HEK293 (cell line): ENCODE data around the gene NRL.

ENCODE experiments used
- CTCF ChIP-seq: fragments of 450-650 bp; formaldehyde crosslinking; IDR thresholded peaks from 2 replicates; pipeline ENCODE4 v1.5.1; 2016; ENCODE audit warnings: missing biosample characterization, missing genetic modification characterization
- GLIS1 ChIP-seq: fragments of 450-650 bp; formaldehyde crosslinking; IDR thresholded peaks from 2 replicates; pipeline ENCODE4 v1.5.1; 2016; ENCODE audit warnings: missing biosample characterization, missing genetic modification characterization
- SP2 ChIP-seq: fragments of 450-650 bp; formaldehyde crosslinking; IDR thresholded peaks from 2 replicates; pipeline ENCODE4 v1.5.1; 2016; ENCODE audit warnings: missing biosample characterization, missing genetic modification characterization
- YY1 ChIP-seq: fragments of 450-650 bp; formaldehyde crosslinking; IDR thresholded peaks from 2 replicates; pipeline ENCODE4 v1.5.1; 2018; ENCODE audit warnings: missing biosample characterization, missing genetic modification characterization
- ZBTB21 ChIP-seq: fragments of 450-650 bp; formaldehyde crosslinking; IDR thresholded peaks from 2 replicates; pipeline ENCODE4 v1.5.1; 2017; ENCODE audit warnings: missing biosample characterization, missing genetic modification characterization
- ZNF121 ChIP-seq: fragments of 450-650 bp; formaldehyde crosslinking; IDR thresholded peaks from 2 replicates; pipeline ENCODE4 v1.5.1; 2016; ENCODE audit warnings: missing biosample characterization, missing genetic modification characterization
- ZNF133 ChIP-seq: fragments of 450-650 bp; formaldehyde crosslinking; IDR thresholded peaks from 2 replicates; pipeline ENCODE4 v1.5.1; 2016; ENCODE audit warnings: missing biosample characterization, missing genetic modification characterization
- ZNF23 ChIP-seq: fragments of 450-650 bp; formaldehyde crosslinking; IDR thresholded peaks from 2 replicates; pipeline ENCODE4 v1.5.1; 2016; ENCODE audit warnings: missing biosample characterization, missing genetic modification characterization, borderline replicate concordance
- ZNF24 ChIP-seq: fragments of 450-650 bp; formaldehyde crosslinking; IDR thresholded peaks from 2 replicates; pipeline ENCODE4 v1.5.1; 2016; ENCODE audit warnings: missing biosample characterization, missing genetic modification characterization
- ZNF449 ChIP-seq: fragments of 450-650 bp; formaldehyde crosslinking; IDR thresholded peaks from 2 replicates; pipeline ENCODE4 v1.5.1; 2017; ENCODE audit warnings: missing biosample characterization, mild to moderate bottlenecking, missing genetic modification characterization, moderate library complexity
- ZNF571 ChIP-seq: fragments of 450-650 bp; formaldehyde crosslinking; IDR thresholded peaks from 2 replicates; pipeline ENCODE4 v1.5.0; 2017; ENCODE audit warnings: missing biosample characterization, missing genetic modification characterization
- TF ChIP-seq, protein P1 (sequence below): fragments of 450-650 bp; formaldehyde crosslinking; IDR thresholded peaks from 2 replicates; pipeline ENCODE4 v1.5.1; 2016; ENCODE audit warnings: missing biosample characterization, missing genetic modification characterization, low read depth
- TF ChIP-seq, protein P2 (sequence below): fragments of 450-650 bp; formaldehyde crosslinking; IDR thresholded peaks from 2 replicates; pipeline ENCODE4 v1.5.1; 2016; ENCODE audit warnings: missing biosample characterization, missing genetic modification characterization
- TF ChIP-seq, protein P3 (sequence below): fragments of 450-650 bp; formaldehyde crosslinking; IDR thresholded peaks from 2 replicates; pipeline ENCODE4 v1.5.1; 2017; ENCODE audit warnings: missing biosample characterization, missing genetic modification characterization

DNA sequence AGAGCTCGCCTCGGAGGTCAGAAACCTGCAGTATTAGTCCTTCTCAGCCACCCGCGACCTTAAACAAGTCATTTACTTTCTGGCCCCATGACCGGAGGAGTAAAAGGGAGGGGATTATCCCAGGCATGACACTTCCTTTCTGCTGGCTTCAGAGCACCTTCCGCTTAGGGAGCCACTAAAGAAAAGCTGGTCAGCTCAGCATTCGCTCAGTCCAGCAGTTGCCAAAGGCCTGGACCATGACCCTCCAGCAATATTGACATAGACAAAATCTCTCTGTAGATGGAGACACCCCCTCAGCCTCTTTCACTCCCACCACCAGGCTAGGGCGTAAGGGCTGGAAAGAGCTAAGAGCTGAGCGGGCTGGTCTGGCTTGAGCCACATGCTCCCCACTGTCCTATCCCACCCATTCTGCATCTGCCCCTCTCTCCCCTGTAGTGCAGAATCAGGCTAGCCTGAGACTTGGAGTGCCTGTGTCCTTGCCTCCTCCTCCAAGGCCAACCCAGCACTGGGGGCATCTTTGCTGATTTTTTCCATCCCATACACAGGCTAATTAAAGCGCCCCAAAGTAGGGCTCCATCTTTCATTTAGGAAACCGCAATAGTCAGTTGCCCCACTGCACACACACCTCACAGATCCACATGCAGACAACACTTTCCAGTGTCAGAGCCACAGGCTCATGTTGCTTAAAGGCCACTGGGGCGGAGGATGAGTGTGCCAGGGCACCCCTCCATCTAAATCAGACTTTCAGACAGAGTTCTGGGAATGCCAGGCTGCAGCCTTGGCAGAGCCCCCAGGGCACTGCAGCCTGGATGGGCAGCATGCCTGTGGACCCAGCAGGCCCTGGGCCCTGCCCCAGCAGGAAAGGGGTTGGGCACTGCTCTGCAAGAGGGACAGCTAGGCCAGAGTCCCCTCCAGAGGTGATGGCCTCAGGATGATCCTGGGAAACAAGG is 47.3 kb downstream of the NRL start:
- TF ChIP-seq SP2 (tag by site-specific recombination) (no peak), ZNF121 (no peak), CTCF (tag by site-specific recombination) (no peak), ZNF133 (no peak), ZBTB21 (tag by site-specific recombination) (no peak), ZNF449 (tag by site-specific recombination) (no peak), ZNF23 (no peak), YY1 (tag by site-specific recombination) (no peak), ZNF571 (tag by site-specific recombination) (no peak), ZNF24 (tag by site-specific recombination) (no peak), GLIS1 (tag by site-specific recombination) (no peak)
- TF ChIP-seq, protein P1, sequence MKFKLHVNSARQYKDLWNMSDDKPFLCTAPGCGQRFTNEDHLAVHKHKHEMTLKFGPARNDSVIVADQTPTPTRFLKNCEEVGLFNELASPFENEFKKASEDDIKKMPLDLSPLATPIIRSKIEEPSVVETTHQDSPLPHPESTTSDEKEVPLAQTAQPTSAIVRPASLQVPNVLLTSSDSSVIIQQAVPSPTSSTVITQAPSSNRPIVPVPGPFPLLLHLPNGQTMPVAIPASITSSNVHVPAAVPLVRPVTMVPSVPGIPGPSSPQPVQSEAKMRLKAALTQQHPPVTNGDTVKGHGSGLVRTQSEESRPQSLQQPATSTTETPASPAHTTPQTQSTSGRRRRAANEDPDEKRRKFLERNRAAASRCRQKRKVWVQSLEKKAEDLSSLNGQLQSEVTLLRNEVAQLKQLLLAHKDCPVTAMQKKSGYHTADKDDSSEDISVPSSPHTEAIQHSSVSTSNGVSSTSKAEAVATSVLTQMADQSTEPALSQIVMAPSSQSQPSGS (tag by site-specific recombination): no peak
- TF ChIP-seq, protein P2, sequence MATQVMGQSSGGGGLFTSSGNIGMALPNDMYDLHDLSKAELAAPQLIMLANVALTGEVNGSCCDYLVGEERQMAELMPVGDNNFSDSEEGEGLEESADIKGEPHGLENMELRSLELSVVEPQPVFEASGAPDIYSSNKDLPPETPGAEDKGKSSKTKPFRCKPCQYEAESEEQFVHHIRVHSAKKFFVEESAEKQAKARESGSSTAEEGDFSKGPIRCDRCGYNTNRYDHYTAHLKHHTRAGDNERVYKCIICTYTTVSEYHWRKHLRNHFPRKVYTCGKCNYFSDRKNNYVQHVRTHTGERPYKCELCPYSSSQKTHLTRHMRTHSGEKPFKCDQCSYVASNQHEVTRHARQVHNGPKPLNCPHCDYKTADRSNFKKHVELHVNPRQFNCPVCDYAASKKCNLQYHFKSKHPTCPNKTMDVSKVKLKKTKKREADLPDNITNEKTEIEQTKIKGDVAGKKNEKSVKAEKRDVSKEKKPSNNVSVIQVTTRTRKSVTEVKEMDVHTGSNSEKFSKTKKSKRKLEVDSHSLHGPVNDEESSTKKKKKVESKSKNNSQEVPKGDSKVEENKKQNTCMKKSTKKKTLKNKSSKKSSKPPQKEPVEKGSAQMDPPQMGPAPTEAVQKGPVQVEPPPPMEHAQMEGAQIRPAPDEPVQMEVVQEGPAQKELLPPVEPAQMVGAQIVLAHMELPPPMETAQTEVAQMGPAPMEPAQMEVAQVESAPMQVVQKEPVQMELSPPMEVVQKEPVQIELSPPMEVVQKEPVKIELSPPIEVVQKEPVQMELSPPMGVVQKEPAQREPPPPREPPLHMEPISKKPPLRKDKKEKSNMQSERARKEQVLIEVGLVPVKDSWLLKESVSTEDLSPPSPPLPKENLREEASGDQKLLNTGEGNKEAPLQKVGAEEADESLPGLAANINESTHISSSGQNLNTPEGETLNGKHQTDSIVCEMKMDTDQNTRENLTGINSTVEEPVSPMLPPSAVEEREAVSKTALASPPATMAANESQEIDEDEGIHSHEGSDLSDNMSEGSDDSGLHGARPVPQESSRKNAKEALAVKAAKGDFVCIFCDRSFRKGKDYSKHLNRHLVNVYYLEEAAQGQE (tag by site-specific recombination): no peak
- TF ChIP-seq, protein P3, sequence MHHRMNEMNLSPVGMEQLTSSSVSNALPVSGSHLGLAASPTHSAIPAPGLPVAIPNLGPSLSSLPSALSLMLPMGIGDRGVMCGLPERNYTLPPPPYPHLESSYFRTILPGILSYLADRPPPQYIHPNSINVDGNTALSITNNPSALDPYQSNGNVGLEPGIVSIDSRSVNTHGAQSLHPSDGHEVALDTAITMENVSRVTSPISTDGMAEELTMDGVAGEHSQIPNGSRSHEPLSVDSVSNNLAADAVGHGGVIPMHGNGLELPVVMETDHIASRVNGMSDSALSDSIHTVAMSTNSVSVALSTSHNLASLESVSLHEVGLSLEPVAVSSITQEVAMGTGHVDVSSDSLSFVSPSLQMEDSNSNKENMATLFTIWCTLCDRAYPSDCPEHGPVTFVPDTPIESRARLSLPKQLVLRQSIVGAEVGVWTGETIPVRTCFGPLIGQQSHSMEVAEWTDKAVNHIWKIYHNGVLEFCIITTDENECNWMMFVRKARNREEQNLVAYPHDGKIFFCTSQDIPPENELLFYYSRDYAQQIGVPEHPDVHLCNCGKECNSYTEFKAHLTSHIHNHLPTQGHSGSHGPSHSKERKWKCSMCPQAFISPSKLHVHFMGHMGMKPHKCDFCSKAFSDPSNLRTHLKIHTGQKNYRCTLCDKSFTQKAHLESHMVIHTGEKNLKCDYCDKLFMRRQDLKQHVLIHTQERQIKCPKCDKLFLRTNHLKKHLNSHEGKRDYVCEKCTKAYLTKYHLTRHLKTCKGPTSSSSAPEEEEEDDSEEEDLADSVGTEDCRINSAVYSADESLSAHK: no peak
